ENCODE results near the gene DNAJB8. TPM values are rescaled to one million over a fixed set of nuclear protein-coding genes. Genes with fewer than 3 reads are reported as not detected.
A peak's percentile ranks its signal among the peaks of the same experiment; 100 is the strongest.

DNAJB8 gene
- total and polyA plus RNA-seq, 4 donors, result not detected

DNA sequence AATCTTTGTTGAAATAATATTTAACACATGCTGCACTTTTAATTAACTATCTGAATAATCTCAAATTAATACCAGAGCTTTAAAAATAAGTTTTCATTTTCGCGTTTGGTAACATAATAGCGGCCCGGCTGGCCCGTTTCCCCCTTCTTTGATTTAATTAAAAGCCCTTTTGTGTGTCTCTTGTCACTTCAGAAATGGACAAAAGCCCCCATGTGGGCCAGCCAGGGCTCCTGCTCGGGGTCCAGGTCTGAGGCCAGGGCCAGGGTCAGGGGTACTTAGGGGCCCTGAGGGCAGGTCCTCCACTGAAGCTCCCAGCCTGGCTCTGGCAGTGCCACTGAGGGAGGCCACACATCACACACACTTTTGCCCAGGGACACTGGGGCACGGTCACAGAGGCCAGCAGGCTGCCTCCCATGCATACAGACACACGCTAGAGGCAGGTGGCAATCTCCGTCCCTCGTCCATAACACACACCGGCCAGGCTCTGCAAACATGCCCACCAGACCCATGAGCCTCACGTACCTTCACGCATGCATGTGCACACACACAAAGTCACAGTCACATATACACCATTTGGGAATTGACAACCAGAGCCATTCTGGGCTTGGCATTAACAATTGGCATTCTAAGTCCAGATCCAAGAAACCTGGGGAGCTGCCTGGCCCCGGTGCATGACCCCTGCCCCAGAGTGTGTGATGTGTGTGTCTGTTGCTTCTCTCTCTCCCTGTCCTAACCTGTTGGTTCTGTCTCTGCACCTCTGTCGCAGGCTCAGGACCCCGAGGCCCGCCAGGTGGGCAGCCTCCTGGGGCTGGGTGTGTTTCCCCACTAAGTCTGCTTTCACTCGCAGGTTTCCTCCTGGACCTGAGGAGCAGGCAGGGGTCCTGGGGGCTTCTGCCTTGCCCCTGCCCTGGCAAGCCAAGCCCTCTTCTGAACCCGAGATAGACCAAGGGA lies 38.5 kb downstream of the DNAJB8 start:
- no peaks in the 10 kb centered on the region for H3K36me3 ChIP-seq (ENCODE audit: control insufficient read depth in 4 of 4, insufficient read depth in 4 of 4, low read length in 4 of 4)

GRCh38 chr3:128427175-128427857 lies 39.4 kb downstream of the DNAJB8 start:
- Histone ChIP-seq H3K27me3 (ENCODE audit: control insufficient read depth in 3 of 3, insufficient read depth in 3 of 3, low read length in 2 of 3) (peaks cover 0 to 23% (median 16%) of the 10 kb centered on the region in 3 donors), H3K4me1 (ENCODE audit: control insufficient read depth in 5 of 5, insufficient read depth in 5 of 5, low read length in 5 of 5) (peaks cover 0 to 2% (median 0%) of the 10 kb centered on the region in 5 donors), H3K4me3 (no peak overlapping the region), H3K9ac (ENCODE audit: insufficient read depth in 1 of 2, low read length in 2 of 2) (no peak overlapping the region), H3K9me3 (ENCODE audit: control insufficient read depth in 4 of 4, insufficient read depth in 3 of 4, low read length in 3 of 4) (no peaks in the 10 kb centered on the region), H3K27ac (ENCODE audit: low read depth in 1 of 2, low read length in 1 of 2) (no peak overlapping the region), H3K36me3 (ENCODE audit: control insufficient read depth in 4 of 4, insufficient read depth in 4 of 4, low read length in 4 of 4) (no peaks in the 10 kb centered on the region)
- TF ChIP-seq, protein P1, sequence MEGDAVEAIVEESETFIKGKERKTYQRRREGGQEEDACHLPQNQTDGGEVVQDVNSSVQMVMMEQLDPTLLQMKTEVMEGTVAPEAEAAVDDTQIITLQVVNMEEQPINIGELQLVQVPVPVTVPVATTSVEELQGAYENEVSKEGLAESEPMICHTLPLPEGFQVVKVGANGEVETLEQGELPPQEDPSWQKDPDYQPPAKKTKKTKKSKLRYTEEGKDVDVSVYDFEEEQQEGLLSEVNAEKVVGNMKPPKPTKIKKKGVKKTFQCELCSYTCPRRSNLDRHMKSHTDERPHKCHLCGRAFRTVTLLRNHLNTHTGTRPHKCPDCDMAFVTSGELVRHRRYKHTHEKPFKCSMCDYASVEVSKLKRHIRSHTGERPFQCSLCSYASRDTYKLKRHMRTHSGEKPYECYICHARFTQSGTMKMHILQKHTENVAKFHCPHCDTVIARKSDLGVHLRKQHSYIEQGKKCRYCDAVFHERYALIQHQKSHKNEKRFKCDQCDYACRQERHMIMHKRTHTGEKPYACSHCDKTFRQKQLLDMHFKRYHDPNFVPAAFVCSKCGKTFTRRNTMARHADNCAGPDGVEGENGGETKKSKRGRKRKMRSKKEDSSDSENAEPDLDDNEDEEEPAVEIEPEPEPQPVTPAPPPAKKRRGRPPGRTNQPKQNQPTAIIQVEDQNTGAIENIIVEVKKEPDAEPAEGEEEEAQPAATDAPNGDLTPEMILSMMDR (IDR thresholded peaks at IDR 0.05; ENCODE audit: control extremely low read depth, extremely low read depth), result no peak
- no peak for ATAC-seq (ENCODE audit: insufficient read depth, low FRiP score)
- no peak for DNase-seq
- WGBS, 2 donors, result 93 to 95% methylated on average over 15 of the region's 15 CpGs

More for the DNA sequence above, 38.5 kb downstream of the DNAJB8 start:
- DNase-seq (no peak), ATAC-seq (ENCODE audit: insufficient read depth, low FRiP score) (no peak)
- Histone ChIP-seq H3K9me3 (ENCODE audit: control insufficient read depth in 4 of 4, insufficient read depth in 3 of 4, low read length in 3 of 4) (no peaks in the 10 kb centered on the region), H3K9ac (ENCODE audit: insufficient read depth in 1 of 2, low read length in 2 of 2) (no peak overlapping the region), H3K4me1 (ENCODE audit: control insufficient read depth in 5 of 5, insufficient read depth in 5 of 5, low read length in 5 of 5) (peaks cover 0 to 6% (median 0%) of the 10 kb centered on the region in 5 donors), H3K27ac (ENCODE audit: low read depth in 1 of 2, low read length in 1 of 2) (no peak overlapping the region), H3K4me3 (no peak overlapping the region), H3K27me3 (ENCODE audit: control insufficient read depth in 3 of 3, insufficient read depth in 3 of 3, low read length in 2 of 3) (peaks cover 0 to 24% (median 19%) of the 10 kb centered on the region in 3 donors)
- TF ChIP-seq, protein P1 (IDR thresholded peaks at IDR 0.05; ENCODE audit: control extremely low read depth, extremely low read depth), result no peak
- WGBS, 2 donors, result 92% methylated on average over 19 of the region's 19 CpGs

DNA sequence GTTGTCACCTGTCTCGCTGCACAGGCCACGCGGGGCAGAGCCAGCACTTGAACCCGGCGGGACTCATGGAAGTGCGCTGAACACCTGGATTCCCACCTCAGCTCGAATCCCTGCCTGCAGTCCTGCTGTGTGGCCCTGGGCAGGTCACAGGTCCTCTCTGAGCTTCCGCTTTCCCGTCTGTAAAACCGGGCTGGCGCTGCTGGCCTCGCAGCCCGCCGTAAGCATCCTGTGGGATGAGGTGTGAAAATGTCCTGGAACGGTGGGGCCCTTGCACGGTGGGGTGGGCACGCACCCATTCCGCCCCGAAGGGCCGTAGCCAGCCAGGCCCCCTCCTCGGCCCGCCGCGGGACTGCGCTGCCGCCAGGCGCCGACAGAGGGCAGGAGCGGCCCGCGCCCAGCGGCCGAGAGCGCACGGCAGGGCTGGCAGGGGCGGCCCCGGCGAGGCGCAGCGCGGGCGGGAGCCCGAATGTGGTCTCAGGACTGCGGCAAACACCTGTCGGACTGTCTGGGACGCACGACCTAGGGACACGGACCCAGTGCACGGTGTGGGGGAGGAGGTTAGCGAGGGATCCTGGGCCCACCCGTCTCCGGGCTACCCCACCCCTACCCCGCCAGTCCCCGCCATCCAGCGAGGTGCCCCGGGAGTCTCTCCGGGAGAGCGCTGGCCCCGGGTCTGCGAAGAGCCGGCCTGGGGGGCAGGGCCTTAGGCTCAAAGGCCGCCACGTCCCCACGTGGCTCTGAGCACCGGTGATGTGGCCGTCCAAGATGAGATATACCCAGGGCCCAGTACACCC lies 40.4 kb downstream of the DNAJB8 start:
- Histone ChIP-seq H3K9ac (ENCODE audit: insufficient read depth in 1 of 2, low read length in 2 of 2) (no peak overlapping the region), H3K4me1 (ENCODE audit: control insufficient read depth in 5 of 5, insufficient read depth in 5 of 5, low read length in 5 of 5) (peaks cover 0 to 2% (median 0%) of the 10 kb centered on the region in 5 donors), H3K4me3 (no peak overlapping the region), H3K9me3 (ENCODE audit: control insufficient read depth in 4 of 4, insufficient read depth in 3 of 4, low read length in 3 of 4) (no peaks in the 10 kb centered on the region), H3K27me3 (ENCODE audit: control insufficient read depth in 3 of 3, insufficient read depth in 3 of 3, low read length in 2 of 3) (peaks cover 0 to 15% (median 7%) of the 10 kb centered on the region in 3 donors), H3K36me3 (ENCODE audit: control insufficient read depth in 4 of 4, insufficient read depth in 4 of 4, low read length in 4 of 4) (no peaks in the 10 kb centered on the region), H3K27ac (ENCODE audit: low read depth in 1 of 2, low read length in 1 of 2) (no peak overlapping the region)
- TF ChIP-seq, protein P1 (IDR thresholded peaks at IDR 0.05; ENCODE audit: control extremely low read depth, extremely low read depth), result peak; percentile 72
- 8 to 9% methylated on average over 57 to 66 of the region's 66 CpGs for WGBS, 2 donors
- ATAC-seq (ENCODE audit: insufficient read depth, low FRiP score) (peak; percentile 81), DNase-seq (peak; percentile 44 to 52 (median 49))
